ENCODE results near the gene MCF2L. TPM values are rescaled to one million over a fixed set of nuclear protein-coding genes. Genes with fewer than 3 reads are reported as not detected.

The MCF2L gene
- total RNA-seq, 2 experiments from 2014 or later: 13.0 to 13.5 TPM

GRCh38 chr13:113117335-113117872, 148.4 kb downstream of the MCF2L start:
- intact Hi-C loops (cut with DNase I, micrococcal nuclease): no loop called here
- ChIA-PET CTCF (interaction anchor here (0.6 kb wide), 1 partner anchor 183 kb away, joined by 3 read pairs; no protein-coding TSS in a partner anchor), POLR2A (no interaction called here)
- Mint-ChIP-seq H3K36me3 (ENCODE audit: low read depth) (no peaks in the 10 kb centered on the region), H3K27me3 (no peaks in the 10 kb centered on the region), H3K4me3 (no peak overlapping the region), H3K4me1 (ENCODE audit: low read depth) (no peaks in the 10 kb centered on the region), H3K27ac (no peak overlapping the region), H3K9me3 (no peaks in the 10 kb centered on the region)
- TF ChIP-seq, protein P1, sequence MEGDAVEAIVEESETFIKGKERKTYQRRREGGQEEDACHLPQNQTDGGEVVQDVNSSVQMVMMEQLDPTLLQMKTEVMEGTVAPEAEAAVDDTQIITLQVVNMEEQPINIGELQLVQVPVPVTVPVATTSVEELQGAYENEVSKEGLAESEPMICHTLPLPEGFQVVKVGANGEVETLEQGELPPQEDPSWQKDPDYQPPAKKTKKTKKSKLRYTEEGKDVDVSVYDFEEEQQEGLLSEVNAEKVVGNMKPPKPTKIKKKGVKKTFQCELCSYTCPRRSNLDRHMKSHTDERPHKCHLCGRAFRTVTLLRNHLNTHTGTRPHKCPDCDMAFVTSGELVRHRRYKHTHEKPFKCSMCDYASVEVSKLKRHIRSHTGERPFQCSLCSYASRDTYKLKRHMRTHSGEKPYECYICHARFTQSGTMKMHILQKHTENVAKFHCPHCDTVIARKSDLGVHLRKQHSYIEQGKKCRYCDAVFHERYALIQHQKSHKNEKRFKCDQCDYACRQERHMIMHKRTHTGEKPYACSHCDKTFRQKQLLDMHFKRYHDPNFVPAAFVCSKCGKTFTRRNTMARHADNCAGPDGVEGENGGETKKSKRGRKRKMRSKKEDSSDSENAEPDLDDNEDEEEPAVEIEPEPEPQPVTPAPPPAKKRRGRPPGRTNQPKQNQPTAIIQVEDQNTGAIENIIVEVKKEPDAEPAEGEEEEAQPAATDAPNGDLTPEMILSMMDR (IDR thresholded peaks at IDR 0.05): no peak
- no peak overlapping the region for H3K4me3 ChIP-seq (ENCODE audit: low read length)
- H3K4me1 ChIP-seq (ENCODE audit: insufficient read depth, low read length): peaks cover 9% of the 10 kb centered on the region
- no peaks in the 10 kb centered on the region for H3K9me3 ChIP-seq (ENCODE audit: control insufficient read depth in 1 of 2, insufficient read depth in 1 of 2, low read length in 2 of 2)
- H3K27me3 ChIP-seq (ENCODE audit: control insufficient read depth in 1 of 2, insufficient read depth in 2 of 2, low read length in 2 of 2): peaks cover 0 to 2% of the 10 kb centered on the region in 2 experiments
- no peak overlapping the region for H3K27ac ChIP-seq (ENCODE audit: low read depth in 1 of 2, low read length in 2 of 2)
- H3K36me3 ChIP-seq (ENCODE audit: insufficient read depth, low read length): no peaks in the 10 kb centered on the region
- DNase-seq (no peak), ATAC-seq (ENCODE audit: poor library complexity) (no peak)

GRCh38 chr13:113117911-113118260, 148.9 kb downstream of the MCF2L start:
- Histone ChIP-seq H3K4me3 (ENCODE audit: low read length) (no peak overlapping the region), H3K9me3 (ENCODE audit: control insufficient read depth in 1 of 2, insufficient read depth in 1 of 2, low read length in 2 of 2) (no peaks in the 10 kb centered on the region), H3K27me3 (ENCODE audit: control insufficient read depth in 1 of 2, insufficient read depth in 2 of 2, low read length in 2 of 2) (peaks cover 0 to 2% of the 10 kb centered on the region in 2 experiments), H3K36me3 (ENCODE audit: insufficient read depth, low read length) (no peaks in the 10 kb centered on the region), H3K4me1 (ENCODE audit: insufficient read depth, low read length) (peaks cover 9% of the 10 kb centered on the region), H3K27ac (ENCODE audit: low read depth in 1 of 2, low read length in 2 of 2) (no peak overlapping the region)
- CTCF ChIA-PET: interaction anchor here (0.6 kb wide), 1 partner anchor 183 kb away, joined by 3 read pairs; no protein-coding TSS in a partner anchor
- no peaks in the 10 kb centered on the region for H3K36me3 Mint-ChIP-seq (ENCODE audit: low read depth)
- POLR2A ChIA-PET: no interaction called here
- no peaks in the 10 kb centered on the region for H3K9me3 Mint-ChIP-seq
- TF ChIP-seq, protein P1 (IDR thresholded peaks at IDR 0.05): no peak
- DNase-seq (no peak), ATAC-seq (ENCODE audit: poor library complexity) (no peak)
- intact Hi-C loops (cut with DNase I, micrococcal nuclease): no loop called here
- H3K4me3 Mint-ChIP-seq: no peak overlapping the region
- H3K27me3 Mint-ChIP-seq: no peaks in the 10 kb centered on the region
- no peak overlapping the region for H3K27ac Mint-ChIP-seq
- H3K4me1 Mint-ChIP-seq (ENCODE audit: low read depth): no peaks in the 10 kb centered on the region

DNA sequence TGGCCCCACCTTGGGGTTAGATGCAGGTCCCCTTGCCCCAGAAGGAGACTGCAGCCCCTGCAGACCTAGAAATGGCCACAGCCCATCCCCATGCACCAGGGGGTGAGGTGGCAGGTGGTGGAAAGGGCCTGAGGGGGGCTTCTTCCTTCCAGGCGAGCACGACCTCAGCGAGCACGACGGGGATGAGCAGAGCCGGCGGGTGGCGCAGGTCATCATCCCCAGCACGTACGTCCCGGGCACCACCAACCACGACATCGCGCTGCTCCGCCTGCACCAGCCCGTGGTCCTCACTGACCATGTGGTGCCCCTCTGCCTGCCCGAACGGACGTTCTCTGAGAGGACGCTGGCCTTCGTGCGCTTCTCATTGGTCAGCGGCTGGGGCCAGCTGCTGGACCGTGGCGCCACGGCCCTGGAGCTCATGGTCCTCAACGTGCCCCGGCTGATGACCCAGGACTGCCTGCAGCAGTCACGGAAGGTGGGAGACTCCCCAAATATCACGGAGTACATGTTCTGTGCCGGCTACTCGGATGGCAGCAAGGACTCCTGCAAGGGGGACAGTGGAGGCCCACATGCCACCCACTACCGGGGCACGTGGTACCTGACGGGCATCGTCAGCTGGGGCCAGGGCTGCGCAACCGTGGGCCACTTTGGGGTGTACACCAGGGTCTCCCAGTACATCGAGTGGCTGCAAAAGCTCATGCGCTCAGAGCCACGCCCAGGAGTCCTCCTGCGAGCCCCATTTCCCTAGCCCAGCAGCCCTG, 149.4 kb downstream of the MCF2L start:
- H3K4me1 Mint-ChIP-seq (ENCODE audit: low read depth): no peaks in the 10 kb centered on the region
- CTCF ChIA-PET: no interaction called here
- no peaks in the 10 kb centered on the region for H3K27me3 Mint-ChIP-seq

More for the DNA sequence above, 149.4 kb downstream of the MCF2L start:
- Histone ChIP-seq H3K27ac (ENCODE audit: low read depth in 1 of 2, low read length in 2 of 2) (no peak overlapping the region), H3K4me3 (ENCODE audit: low read length) (no peak overlapping the region), H3K9me3 (ENCODE audit: control insufficient read depth in 1 of 2, insufficient read depth in 1 of 2, low read length in 2 of 2) (no peaks in the 10 kb centered on the region), H3K4me1 (ENCODE audit: insufficient read depth, low read length) (peaks cover 3% of the 10 kb centered on the region), H3K36me3 (ENCODE audit: insufficient read depth, low read length) (no peaks in the 10 kb centered on the region), H3K27me3 (ENCODE audit: control insufficient read depth in 1 of 2, insufficient read depth in 2 of 2, low read length in 2 of 2) (peaks cover 0 to 2% of the 10 kb centered on the region in 2 experiments)
- intact Hi-C loops (cut with DNase I, micrococcal nuclease): no loop called here
- ATAC-seq (ENCODE audit: poor library complexity) (no peak), DNase-seq (no peak)
- TF ChIP-seq, protein P1 (IDR thresholded peaks at IDR 0.05): no peak
- Mint-ChIP-seq H3K4me3 (no peak overlapping the region), H3K36me3 (ENCODE audit: low read depth) (no peaks in the 10 kb centered on the region), H3K9me3 (no peaks in the 10 kb centered on the region), H3K27ac (no peak overlapping the region)
- POLR2A ChIA-PET: no interaction called here

All from CD4-positive, alpha-beta T cell (primary cell).